SK-N-SH (cell line): ENCODE results near the gene PLAC9. TPM values are rescaled to one million over a fixed set of nuclear protein-coding genes. Genes with fewer than 3 reads are reported as not detected.

ENCODE experiments used
- CTCF ChIA-PET: fragments of 300-600, 350-600 bp; formaldehyde crosslinking; extraction: SDS; loops from one replicate; lab custom pipeline; 2021; lab: Yijun Ruan, JAX
- POLR2A ChIA-PET: fragments of 350-600 bp; sonication (Branson Sonifier 250); formaldehyde crosslinking; extraction: SDS; loops from one replicate; lab custom pipeline; 2020; ENCODE audit warnings: antibody characterized with exemption, inconsistent platforms; lab: Yijun Ruan, JAX
- DNase-seq: peaks from one replicate; pipeline ENCODE4 v3.0.0; 2012
- H2AFZ ChIP-seq: fragments of 200-600 bp; sonication (generic); 2 replicates; pipeline ENCODE4 v1.8.1; 2016; ENCODE audit warnings: antibody characterized with exemption, mild to moderate bottlenecking, low read depth
- H3F3A ChIP-seq: fragments of 200-600 bp; sonication (generic); replicated peaks from 2 replicates; pipeline ENCODE3; 2016; ENCODE audit warnings: antibody characterized with exemption, mild to moderate bottlenecking; ENCODE audit not compliant: insufficient read depth
- H3K27ac ChIP-seq, 2 experiments: fragments of 200-500 bp in 1 of 2; fragments of 200-600 bp in 1 of 2; sonication (Bioruptor generic) in 1 of 2; sonication (generic), shearing (Covaris generic) in 1 of 2; 2 replicates each; pipeline versions ENCODE4 v1.5.1 to v1.6.1; 2014 to 2016; ENCODE audit warnings: low read depth in 2 of 2, inconsistent platforms in 1 of 2, low read length in 1 of 2, mild to moderate bottlenecking in 1 of 2, mixed read lengths in 1 of 2
- H3K27me3 ChIP-seq: fragments of 200-600 bp; sonication (generic), shearing (Covaris generic); 2 replicates; pipeline ENCODE4 v1.6.1; 2016; ENCODE audit warnings: mixed run types; ENCODE audit not compliant: insufficient read depth
- H3K36me3 ChIP-seq, 2 experiments: fragments of 200-500 bp in 1 of 2; fragments of 200-600 bp in 1 of 2; sonication (Bioruptor generic) in 1 of 2; sonication (generic) in 1 of 2; replicated peaks in 1 of 2; 2 replicates each; pipeline versions ENCODE3 to v1.5.1; 2014 to 2016; ENCODE audit warnings: low read length in 1 of 2, mild to moderate bottlenecking in 1 of 2; ENCODE audit not compliant: insufficient read depth in 2 of 2, control insufficient read depth in 1 of 2
- H3K4me1 ChIP-seq, 2 experiments: fragments of 200-500 bp in 1 of 2; fragments of 200-600 bp in 1 of 2; sonication (Bioruptor generic) in 1 of 2; sonication (generic), shearing (Covaris generic) in 1 of 2; 2 replicates each; pipeline versions ENCODE4 v1.5.1 to v1.6.1; 2014 to 2016; ENCODE audit warnings: low read depth in 1 of 2, low read length in 1 of 2, mixed run types in 1 of 2; ENCODE audit not compliant: insufficient read depth in 2 of 2, control insufficient read depth in 1 of 2
- H3K4me2 ChIP-seq: fragments of 200-600 bp; sonication (generic), shearing (Covaris generic); 2 replicates; pipeline ENCODE4 v1.6.1; 2017; ENCODE audit warnings: mixed run types
- H3K4me3 ChIP-seq, 2 experiments: fragments of 200-500 bp in 1 of 2; fragments of 200-600 bp in 1 of 2; sonication (Bioruptor generic) in 1 of 2; sonication (generic), shearing (Covaris generic) in 1 of 2; 2 replicates each; pipeline versions ENCODE4 v1.5.1 to v1.8.1; 2014 to 2016; ENCODE audit warnings: low read depth in 2 of 2, inconsistent platforms in 1 of 2, low read length in 1 of 2, mild to moderate bottlenecking in 1 of 2, mixed read lengths in 1 of 2, moderate library complexity in 1 of 2
- H3K79me2 ChIP-seq: fragments of 200-600 bp; sonication (generic); 2 replicates; pipeline ENCODE4 v1.8.1; 2017; ENCODE audit warnings: mild to moderate bottlenecking; ENCODE audit not compliant: insufficient read depth
- H3K9ac ChIP-seq: fragments of 200-600 bp; sonication (generic); 2 replicates; pipeline ENCODE4 v1.6.1; 2017; ENCODE audit warnings: mixed run types
- H3K9me2 ChIP-seq: fragments of 200-600 bp; sonication (generic); 2 replicates; pipeline ENCODE4 v1.6.1; 2017; ENCODE audit warnings: mixed run types
- H3K9me3 ChIP-seq: fragments of 200-600 bp; sonication (generic); 2 replicates; pipeline ENCODE4 v1.6.1; 2017; ENCODE audit warnings: mixed run types, mild to moderate bottlenecking, moderate library complexity
- H4K20me1 ChIP-seq: fragments of 200-600 bp; sonication (generic); 2 replicates; pipeline ENCODE4 v1.6.1; 2017; ENCODE audit warnings: mild to moderate bottlenecking, mixed run types; ENCODE audit not compliant: insufficient read depth
- EZH2phosphoT487 ChIP-seq: fragments of 200-600 bp; sonication (generic); IDR thresholded peaks from 2 replicates; pipeline ENCODE4 v1.6.1; 2017; ENCODE audit warnings: low read depth, mixed run types, mild to moderate bottlenecking, antibody characterized with exemption, moderate library complexity, borderline replicate concordance
- FOSL2 ChIP-seq: IDR thresholded peaks from 2 replicates; pipeline ENCODE4 v1.4.0; 2012; ENCODE audit warnings: low read depth, mild to moderate bottlenecking, moderate library complexity, borderline replicate concordance
- FOXJ3 ChIP-seq: sonication (generic); formaldehyde crosslinking; IDR thresholded peaks from 2 replicates; pipeline ENCODE4 v1.5.1; 2020; ENCODE audit warnings: mild to moderate bottlenecking, missing genetic modification reagents
- GATA2 ChIP-seq: sonication (generic); formaldehyde crosslinking; IDR thresholded peaks from 2 replicates; pipeline ENCODE4 v1.5.0; 2020; ENCODE audit warnings: mild to moderate bottlenecking, missing genetic modification reagents
- MEF2A ChIP-seq: IDR thresholded peaks from 2 replicates; pipeline ENCODE4 v1.4.0; 2012; ENCODE audit warnings: low read depth, borderline replicate concordance
- MXI1 ChIP-seq: IDR thresholded peaks from 2 replicates; pipeline ENCODE4 v1.6.1; 2012; ENCODE audit warnings: mild to moderate bottlenecking, low read depth, low read length, improper control_type of control experiment
- NFIC ChIP-seq: IDR thresholded peaks from 2 replicates; pipeline ENCODE4 v1.4.0; 2012; ENCODE audit warnings: borderline replicate concordance
- RAD21 ChIP-seq: IDR thresholded peaks from 2 replicates; pipeline ENCODE4 v1.6.1; 2012; ENCODE audit warnings: mild to moderate bottlenecking, low read length
- RCOR1 ChIP-seq: fragments of 150-350 bp; IDR thresholded peaks from 2 replicates; pipeline ENCODE4 v1.6.1; 2017; ENCODE audit warnings: antibody characterized with exemption, low read length
- RFX5 ChIP-seq: IDR thresholded peaks from 2 replicates; pipeline ENCODE4 v1.6.1; 2012; ENCODE audit warnings: mild to moderate bottlenecking, improper control_type of control experiment, low read length
- TEAD4 ChIP-seq: IDR thresholded peaks from 2 replicates; pipeline ENCODE4 v1.4.0; 2012; ENCODE audit warnings: mild to moderate bottlenecking, borderline replicate concordance; ENCODE audit not compliant: insufficient read depth
- YY1 ChIP-seq: IDR thresholded peaks from 2 replicates; pipeline ENCODE4 v1.4.0; 2012; ENCODE audit warnings: low read depth, mild to moderate bottlenecking
- WGBS: methylation state at CpG from one replicate; pipeline ENCODE4 v1.1.6; 2017; ENCODE audit warnings: low lambda C conversion rate; 5-methylcytosine and 5-hydroxymethylcytosine counted together
- polyA plus RNA-seq, 3 experiments: library from polyadenylated mRNA; depleted of rRNA; stranded (reverse); fragments of >200 nt; gene quantifications; 2 replicates each; pipeline ENCODE4 v1.2.3, GENCODE V29; 2012
- TF ChIP-seq, protein P1 (sequence below): IDR thresholded peaks from 2 replicates; pipeline ENCODE4; 2012
- TF ChIP-seq, protein P2 (sequence below): fragments of 150-350 bp; IDR thresholded peaks from 2 replicates; pipeline ENCODE4 v1.6.1; 2016; ENCODE audit warnings: mild to moderate bottlenecking, low read depth, low read length
- TF ChIP-seq, protein P3 (sequence below): IDR thresholded peaks from 2 replicates; pipeline ENCODE4 v1.4.0; 2012; ENCODE audit warnings: low read depth, borderline replicate concordance
- TF ChIP-seq, protein P4 (sequence below): IDR thresholded peaks from 2 replicates; pipeline ENCODE4 v1.6.1; 2012; ENCODE audit warnings: mild to moderate bottlenecking, low read depth, low read length, moderate library complexity
- TF ChIP-seq, protein P5 (sequence below): fragments of 200-600 bp; sonication (generic); IDR thresholded peaks from 2 replicates; pipeline ENCODE4 v1.6.1; 2017; ENCODE audit warnings: antibody characterized with exemption, mild to moderate bottlenecking, moderate library complexity

PLAC9 gene
- polyA plus RNA-seq, 1 of the 3 experiments (the other 2 are of a cell fraction) = 0.21 TPM

DNA sequence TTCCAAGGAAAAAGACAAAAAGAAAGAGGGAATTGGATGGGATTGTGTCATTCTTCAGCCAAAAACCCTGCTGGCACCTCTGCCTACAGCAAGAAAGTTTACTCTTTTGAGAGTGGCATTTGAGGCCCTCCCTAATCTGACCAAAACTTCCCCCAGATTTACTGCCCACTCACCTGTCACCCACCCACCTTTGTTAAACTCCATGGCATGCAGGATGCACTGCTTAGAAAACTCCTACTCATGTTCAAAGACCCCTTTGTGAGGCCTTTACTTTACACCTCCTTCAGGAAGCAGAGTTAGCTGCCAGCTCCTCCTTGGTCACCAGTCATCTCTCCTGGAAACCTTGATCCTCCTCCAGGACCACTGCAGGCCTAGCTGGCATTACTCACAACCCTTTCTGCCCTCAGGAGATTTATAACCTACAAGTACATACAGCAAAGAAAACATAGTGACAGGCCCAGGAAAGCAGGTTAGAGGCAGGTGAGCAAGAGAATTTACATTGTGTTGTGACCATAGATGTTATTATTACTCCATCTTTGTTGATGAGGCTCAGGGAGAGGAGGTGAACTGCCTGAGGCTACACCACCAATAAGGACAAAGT is 10.3 kb upstream of the PLAC9 start:
- Histone ChIP-seq H3K27me3 (no peaks in the 10 kb centered on the region), H3F3A (no peaks in the 10 kb centered on the region), H4K20me1 (no peaks in the 10 kb centered on the region), H3K79me2 (no peaks in the 10 kb centered on the region), H3K4me1 (no peaks in the 10 kb centered on the region)
- TF ChIP-seq RAD21 (no peak), MEF2A (no peak), RFX5 (no peak), GATA2 (CRISPR knock-in tag) (no peak), NFIC (no peak), RCOR1 (no peak)
- TF ChIP-seq, protein P1, sequence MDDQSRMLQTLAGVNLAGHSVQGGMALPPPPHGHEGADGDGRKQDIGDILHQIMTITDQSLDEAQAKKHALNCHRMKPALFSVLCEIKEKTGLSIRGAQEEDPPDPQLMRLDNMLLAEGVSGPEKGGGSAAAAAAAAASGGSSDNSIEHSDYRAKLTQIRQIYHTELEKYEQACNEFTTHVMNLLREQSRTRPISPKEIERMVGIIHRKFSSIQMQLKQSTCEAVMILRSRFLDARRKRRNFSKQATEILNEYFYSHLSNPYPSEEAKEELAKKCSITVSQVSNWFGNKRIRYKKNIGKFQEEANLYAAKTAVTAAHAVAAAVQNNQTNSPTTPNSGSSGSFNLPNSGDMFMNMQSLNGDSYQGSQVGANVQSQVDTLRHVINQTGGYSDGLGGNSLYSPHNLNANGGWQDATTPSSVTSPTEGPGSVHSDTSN = no peak
- TF ChIP-seq, all 33 proteins: peak for 0
- POLR2A ChIA-PET = no interaction called here
- CTCF ChIA-PET = interaction anchor here (1.5 kb wide), 1 partner anchor 22 kb away, joined by 5 read pairs; no protein-coding TSS in a partner anchor
- no peak overlapping the region for H3K9ac ChIP-seq
- H3K36me3 ChIP-seq = no peaks in the 10 kb centered on the region
- no peak overlapping the region for H2AFZ ChIP-seq
- H3K9me2 ChIP-seq = no peaks in the 10 kb centered on the region
- no peak overlapping the region for H3K4me2 ChIP-seq
- no peak overlapping the region for H3K4me3 ChIP-seq
- DNase-seq = no peak
- H3K27ac ChIP-seq = no peak overlapping the region
- H3K9me3 ChIP-seq = no peaks in the 10 kb centered on the region

DNA sequence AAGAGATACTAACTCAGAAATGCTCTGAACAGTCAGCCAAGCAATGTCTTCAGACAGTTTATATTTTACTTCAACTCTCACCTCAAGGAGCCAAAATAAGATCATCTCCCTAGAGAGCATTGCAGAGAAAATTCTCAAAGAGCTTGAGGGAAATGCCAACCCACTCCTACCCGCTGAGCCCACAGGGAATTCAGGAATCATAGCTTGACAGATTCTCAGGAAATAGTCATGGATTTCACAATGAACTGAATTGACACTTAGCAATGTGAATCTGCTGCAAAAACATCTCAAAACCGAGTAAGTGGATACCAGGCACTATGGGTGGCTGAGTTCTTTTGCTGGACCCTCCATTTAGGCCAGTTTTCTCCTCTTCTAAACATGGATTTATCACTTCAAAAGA is 9.8 kb upstream of the PLAC9 start:
- Histone ChIP-seq H3K27ac (no peak overlapping the region), H2AFZ (no peak overlapping the region), H3K4me2 (no peak overlapping the region), H3K36me3 (no peaks in the 10 kb centered on the region), H3F3A (no peaks in the 10 kb centered on the region), H3K79me2 (no peaks in the 10 kb centered on the region), H4K20me1 (no peaks in the 10 kb centered on the region), H3K27me3 (no peaks in the 10 kb centered on the region), H3K4me1 (no peaks in the 10 kb centered on the region), H3K9me3 (no peaks in the 10 kb centered on the region), H3K9me2 (no peaks in the 10 kb centered on the region), H3K9ac (no peak overlapping the region), H3K4me3 (no peak overlapping the region)
- 17% methylated on average over 2 of the region's 2 CpGs for WGBS
- POLR2A ChIA-PET = no interaction called here
- DNase-seq = no peak
- CTCF ChIA-PET = interaction anchor here (1.5 kb wide), 1 partner anchor 21 kb away, joined by 5 read pairs; no protein-coding TSS in a partner anchor
- TF ChIP-seq NFIC (no peak), TEAD4 (no peak), GATA2 (CRISPR knock-in tag) (no peak), FOSL2 (no peak), MXI1 (no peak), RCOR1 (no peak), EZH2phosphoT487 (no peak), FOXJ3 (no peak), YY1 (no peak), RFX5 (no peak)
- TF ChIP-seq, protein P2, sequence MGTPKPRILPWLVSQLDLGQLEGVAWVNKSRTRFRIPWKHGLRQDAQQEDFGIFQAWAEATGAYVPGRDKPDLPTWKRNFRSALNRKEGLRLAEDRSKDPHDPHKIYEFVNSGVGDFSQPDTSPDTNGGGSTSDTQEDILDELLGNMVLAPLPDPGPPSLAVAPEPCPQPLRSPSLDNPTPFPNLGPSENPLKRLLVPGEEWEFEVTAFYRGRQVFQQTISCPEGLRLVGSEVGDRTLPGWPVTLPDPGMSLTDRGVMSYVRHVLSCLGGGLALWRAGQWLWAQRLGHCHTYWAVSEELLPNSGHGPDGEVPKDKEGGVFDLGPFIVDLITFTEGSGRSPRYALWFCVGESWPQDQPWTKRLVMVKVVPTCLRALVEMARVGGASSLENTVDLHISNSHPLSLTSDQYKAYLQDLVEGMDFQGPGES = no peak
- TF ChIP-seq, protein P3, sequence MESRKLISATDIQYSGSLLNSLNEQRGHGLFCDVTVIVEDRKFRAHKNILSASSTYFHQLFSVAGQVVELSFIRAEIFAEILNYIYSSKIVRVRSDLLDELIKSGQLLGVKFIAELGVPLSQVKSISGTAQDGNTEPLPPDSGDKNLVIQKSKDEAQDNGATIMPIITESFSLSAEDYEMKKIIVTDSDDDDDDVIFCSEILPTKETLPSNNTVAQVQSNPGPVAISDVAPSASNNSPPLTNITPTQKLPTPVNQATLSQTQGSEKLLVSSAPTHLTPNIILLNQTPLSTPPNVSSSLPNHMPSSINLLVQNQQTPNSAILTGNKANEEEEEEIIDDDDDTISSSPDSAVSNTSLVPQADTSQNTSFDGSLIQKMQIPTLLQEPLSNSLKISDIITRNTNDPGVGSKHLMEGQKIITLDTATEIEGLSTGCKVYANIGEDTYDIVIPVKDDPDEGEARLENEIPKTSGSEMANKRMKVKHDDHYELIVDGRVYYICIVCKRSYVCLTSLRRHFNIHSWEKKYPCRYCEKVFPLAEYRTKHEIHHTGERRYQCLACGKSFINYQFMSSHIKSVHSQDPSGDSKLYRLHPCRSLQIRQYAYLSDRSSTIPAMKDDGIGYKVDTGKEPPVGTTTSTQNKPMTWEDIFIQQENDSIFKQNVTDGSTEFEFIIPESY = no peak
- TF ChIP-seq, protein P4, sequence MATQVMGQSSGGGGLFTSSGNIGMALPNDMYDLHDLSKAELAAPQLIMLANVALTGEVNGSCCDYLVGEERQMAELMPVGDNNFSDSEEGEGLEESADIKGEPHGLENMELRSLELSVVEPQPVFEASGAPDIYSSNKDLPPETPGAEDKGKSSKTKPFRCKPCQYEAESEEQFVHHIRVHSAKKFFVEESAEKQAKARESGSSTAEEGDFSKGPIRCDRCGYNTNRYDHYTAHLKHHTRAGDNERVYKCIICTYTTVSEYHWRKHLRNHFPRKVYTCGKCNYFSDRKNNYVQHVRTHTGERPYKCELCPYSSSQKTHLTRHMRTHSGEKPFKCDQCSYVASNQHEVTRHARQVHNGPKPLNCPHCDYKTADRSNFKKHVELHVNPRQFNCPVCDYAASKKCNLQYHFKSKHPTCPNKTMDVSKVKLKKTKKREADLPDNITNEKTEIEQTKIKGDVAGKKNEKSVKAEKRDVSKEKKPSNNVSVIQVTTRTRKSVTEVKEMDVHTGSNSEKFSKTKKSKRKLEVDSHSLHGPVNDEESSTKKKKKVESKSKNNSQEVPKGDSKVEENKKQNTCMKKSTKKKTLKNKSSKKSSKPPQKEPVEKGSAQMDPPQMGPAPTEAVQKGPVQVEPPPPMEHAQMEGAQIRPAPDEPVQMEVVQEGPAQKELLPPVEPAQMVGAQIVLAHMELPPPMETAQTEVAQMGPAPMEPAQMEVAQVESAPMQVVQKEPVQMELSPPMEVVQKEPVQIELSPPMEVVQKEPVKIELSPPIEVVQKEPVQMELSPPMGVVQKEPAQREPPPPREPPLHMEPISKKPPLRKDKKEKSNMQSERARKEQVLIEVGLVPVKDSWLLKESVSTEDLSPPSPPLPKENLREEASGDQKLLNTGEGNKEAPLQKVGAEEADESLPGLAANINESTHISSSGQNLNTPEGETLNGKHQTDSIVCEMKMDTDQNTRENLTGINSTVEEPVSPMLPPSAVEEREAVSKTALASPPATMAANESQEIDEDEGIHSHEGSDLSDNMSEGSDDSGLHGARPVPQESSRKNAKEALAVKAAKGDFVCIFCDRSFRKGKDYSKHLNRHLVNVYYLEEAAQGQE = no peak
- TF ChIP-seq, protein P5, sequence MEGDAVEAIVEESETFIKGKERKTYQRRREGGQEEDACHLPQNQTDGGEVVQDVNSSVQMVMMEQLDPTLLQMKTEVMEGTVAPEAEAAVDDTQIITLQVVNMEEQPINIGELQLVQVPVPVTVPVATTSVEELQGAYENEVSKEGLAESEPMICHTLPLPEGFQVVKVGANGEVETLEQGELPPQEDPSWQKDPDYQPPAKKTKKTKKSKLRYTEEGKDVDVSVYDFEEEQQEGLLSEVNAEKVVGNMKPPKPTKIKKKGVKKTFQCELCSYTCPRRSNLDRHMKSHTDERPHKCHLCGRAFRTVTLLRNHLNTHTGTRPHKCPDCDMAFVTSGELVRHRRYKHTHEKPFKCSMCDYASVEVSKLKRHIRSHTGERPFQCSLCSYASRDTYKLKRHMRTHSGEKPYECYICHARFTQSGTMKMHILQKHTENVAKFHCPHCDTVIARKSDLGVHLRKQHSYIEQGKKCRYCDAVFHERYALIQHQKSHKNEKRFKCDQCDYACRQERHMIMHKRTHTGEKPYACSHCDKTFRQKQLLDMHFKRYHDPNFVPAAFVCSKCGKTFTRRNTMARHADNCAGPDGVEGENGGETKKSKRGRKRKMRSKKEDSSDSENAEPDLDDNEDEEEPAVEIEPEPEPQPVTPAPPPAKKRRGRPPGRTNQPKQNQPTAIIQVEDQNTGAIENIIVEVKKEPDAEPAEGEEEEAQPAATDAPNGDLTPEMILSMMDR = no peak
